Right lobe of liver (tissue), 4 donors: Measurements from ENCODE around the gene ALDH4A1.

Experiments used
- POLR2A ChIP-seq: fragments of 450-650 bp; IDR thresholded peaks from one replicate; pipeline ENCODE4 v1.6.1; 2017; ENCODE audit warnings: antibody characterized with exemption, mild to moderate bottlenecking
- TF ChIP-seq, protein P1 (sequence below), 4 donors: fragments of 200-600 bp in 3 of 4; fragments of 450-650 bp in 1 of 4; IDR thresholded peaks; one replicate each; pipeline versions ENCODE4 v1.5.1 to v1.8.0; 2016 to 2022; ENCODE audit warnings: antibody characterized with exemption in 4 of 4, mild to moderate bottlenecking in 2 of 4
- donor health status: DM: no; HTN: no; CAD: no.
- donor health status: DM: no; HTN: no; CAD: no.
- donor health status: DM: no; HTN: yes; CAD: no.

DNA sequence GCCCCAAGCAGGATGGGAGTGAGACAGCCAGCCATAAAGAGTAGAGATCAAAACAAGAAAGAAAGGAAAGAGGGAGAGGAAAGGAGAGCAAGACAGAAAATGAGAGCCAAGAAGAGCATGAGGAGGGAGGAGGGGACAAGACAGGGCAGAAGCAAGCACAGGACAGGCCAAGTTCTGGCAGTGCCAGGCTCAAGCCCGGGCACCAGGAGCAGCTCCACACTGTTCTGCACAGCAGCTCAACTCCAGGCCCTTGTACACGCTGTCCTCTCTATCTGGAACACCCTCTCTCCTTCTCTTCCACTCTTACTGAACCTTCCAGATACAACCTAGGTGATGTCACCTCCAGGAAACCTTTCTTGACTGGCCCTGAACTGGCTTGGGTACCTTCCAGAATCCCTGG is 42.5 kb upstream of the ALDH4A1 start:
- TF ChIP-seq, protein P1, sequence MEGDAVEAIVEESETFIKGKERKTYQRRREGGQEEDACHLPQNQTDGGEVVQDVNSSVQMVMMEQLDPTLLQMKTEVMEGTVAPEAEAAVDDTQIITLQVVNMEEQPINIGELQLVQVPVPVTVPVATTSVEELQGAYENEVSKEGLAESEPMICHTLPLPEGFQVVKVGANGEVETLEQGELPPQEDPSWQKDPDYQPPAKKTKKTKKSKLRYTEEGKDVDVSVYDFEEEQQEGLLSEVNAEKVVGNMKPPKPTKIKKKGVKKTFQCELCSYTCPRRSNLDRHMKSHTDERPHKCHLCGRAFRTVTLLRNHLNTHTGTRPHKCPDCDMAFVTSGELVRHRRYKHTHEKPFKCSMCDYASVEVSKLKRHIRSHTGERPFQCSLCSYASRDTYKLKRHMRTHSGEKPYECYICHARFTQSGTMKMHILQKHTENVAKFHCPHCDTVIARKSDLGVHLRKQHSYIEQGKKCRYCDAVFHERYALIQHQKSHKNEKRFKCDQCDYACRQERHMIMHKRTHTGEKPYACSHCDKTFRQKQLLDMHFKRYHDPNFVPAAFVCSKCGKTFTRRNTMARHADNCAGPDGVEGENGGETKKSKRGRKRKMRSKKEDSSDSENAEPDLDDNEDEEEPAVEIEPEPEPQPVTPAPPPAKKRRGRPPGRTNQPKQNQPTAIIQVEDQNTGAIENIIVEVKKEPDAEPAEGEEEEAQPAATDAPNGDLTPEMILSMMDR (IDR thresholded peaks at IDR 0.05), result no peak
- TF ChIP-seq POLR2A, result no peak
